LNCAP (cell line): ENCODE measurements around the gene HIC1.
A peak's percentile ranks its signal among the peaks of the same experiment; 100 is the strongest.

Experiments
- CTCF ChIP-seq: fragments of 450-650 bp; IDR thresholded peaks from 2 replicates; pipeline ENCODE4 v1.5.1; 2017; ENCODE audit warnings: mild to moderate bottlenecking

HIC1 gene

GRCh38 chr17:2054512-2055291 lies at the start of gene HIC1:
Gene HIC1 (plus strand): TSS chr17:2055103. CDS start chr17:2056691, 1,588 bp downstream.
- TF ChIP-seq CTCF, result peak; percentile 87

GRCh38 chr17:2008332-2009126 lies 46.4 kb upstream of the HIC1 start:
- TF ChIP-seq CTCF, result no peak

- no peak for TF ChIP-seq CTCF
Observed at GRCh38 chr17:2009737-2010136, 45.2 kb upstream of the HIC1 start.

- TF ChIP-seq CTCF, result no peak
Observed at GRCh38 chr17:2011411-2012371, 43.2 kb upstream of the HIC1 start.

- no peak for TF ChIP-seq CTCF
Observed at GRCh38 chr17:2012499-2012898, 42.4 kb upstream of the HIC1 start.

GRCh38 chr17:2013994-2014317 lies 40.9 kb upstream of the HIC1 start:
- TF ChIP-seq CTCF, result no peak

GRCh38 chr17:2015314-2015713 lies 39.6 kb upstream of the HIC1 start:
- TF ChIP-seq CTCF, result no peak
